HCT116 (cell line): ENCODE measurements around the gene FRS2.

Experiments
- CEBPB ChIP-seq: IDR thresholded peaks from 2 replicates; pipeline ENCODE4 v1.6.1; 2012; ENCODE audit warnings: low read depth
- EGR1 ChIP-seq: IDR thresholded peaks from 2 replicates; pipeline ENCODE4 v1.6.1; 2012; ENCODE audit warnings: low read depth
- EZH2phosphoT487 ChIP-seq: fragments of 200-600 bp; IDR thresholded peaks from 2 replicates; pipeline ENCODE4 v1.6.1; 2018; ENCODE audit warnings: antibody characterized with exemption, borderline replicate concordance
- JUND ChIP-seq: IDR thresholded peaks from 2 replicates; pipeline ENCODE4 v1.6.1; 2012
- POLR2A ChIP-seq: IDR thresholded peaks from 2 replicates; pipeline ENCODE4 v1.7.0; 2011; ENCODE audit warnings: borderline replicate concordance; ENCODE audit not compliant: insufficient read depth, insufficient read length; ENCODE audit errors: extremely low read depth
- POLR2AphosphoS5 ChIP-seq: IDR thresholded peaks from 2 replicates; pipeline ENCODE4 v1.6.1; 2011; ENCODE audit warnings: mild to moderate bottlenecking, low read depth, low read length, moderate library complexity
- RAD21 ChIP-seq: IDR thresholded peaks from 2 replicates; pipeline ENCODE4 v1.6.1; 2012; ENCODE audit warnings: low read depth, mild to moderate bottlenecking
- REST ChIP-seq: IDR thresholded peaks from 2 replicates; pipeline ENCODE4 v1.6.1; 2012; ENCODE audit warnings: low read depth
- SIN3A ChIP-seq: IDR thresholded peaks from 2 replicates; pipeline ENCODE4 v1.6.1; 2012; ENCODE audit warnings: low read depth
- SP1 ChIP-seq: IDR thresholded peaks from 2 replicates; pipeline ENCODE4 v1.6.1; 2012; ENCODE audit warnings: low read depth
- TCF7L2 ChIP-seq: IDR thresholded peaks from 2 replicates; pipeline ENCODE4 v1.7.0; 2011; ENCODE audit warnings: borderline replicate concordance, inconsistent platforms; ENCODE audit not compliant: insufficient read depth, insufficient read length; ENCODE audit errors: extremely low read depth
- YY1 ChIP-seq: IDR thresholded peaks from 2 replicates; pipeline ENCODE4 v1.6.1; 2011; ENCODE audit warnings: low read length, low read depth, moderate library complexity, mild to moderate bottlenecking; ENCODE audit not compliant: insufficient replicate concordance; ENCODE audit errors: extremely low read depth
- TF ChIP-seq, protein P1 (sequence below): IDR thresholded peaks from 2 replicates; pipeline ENCODE4 v1.6.1; 2012
- TF ChIP-seq, protein P2 (sequence below), 3 experiments: fragments of 200-600 bp in 1 of 3; sonication (generic) in 1 of 3; IDR thresholded peaks in 2 of 3; conservative IDR thresholded peaks in 1 of 3; 2 replicates each; pipeline ENCODE4 v1.5.1; 2012 to 2017; ENCODE audit warnings: low read depth in 2 of 3, low read length in 2 of 3, antibody characterized with exemption in 1 of 3, borderline replicate concordance in 1 of 3, control low read depth in 1 of 3, mild to moderate bottlenecking in 1 of 3, mixed read lengths in 1 of 3, mixed run types in 1 of 3, moderate library complexity in 1 of 3; ENCODE audit not compliant: insufficient read depth in 1 of 3

- TF ChIP-seq REST (no peak), POLR2A (no peak), POLR2AphosphoS5 (no peak), CEBPB (no peak), JUND (no peak), SP1 (no peak), RAD21 (no peak), EZH2phosphoT487 (no peak), EGR1 (no peak), SIN3A (no peak), YY1 (no peak), TCF7L2 (no peak)
- TF ChIP-seq, protein P1, sequence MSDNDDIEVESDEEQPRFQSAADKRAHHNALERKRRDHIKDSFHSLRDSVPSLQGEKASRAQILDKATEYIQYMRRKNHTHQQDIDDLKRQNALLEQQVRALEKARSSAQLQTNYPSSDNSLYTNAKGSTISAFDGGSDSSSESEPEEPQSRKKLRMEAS, result no peak
- TF ChIP-seq, protein P2, sequence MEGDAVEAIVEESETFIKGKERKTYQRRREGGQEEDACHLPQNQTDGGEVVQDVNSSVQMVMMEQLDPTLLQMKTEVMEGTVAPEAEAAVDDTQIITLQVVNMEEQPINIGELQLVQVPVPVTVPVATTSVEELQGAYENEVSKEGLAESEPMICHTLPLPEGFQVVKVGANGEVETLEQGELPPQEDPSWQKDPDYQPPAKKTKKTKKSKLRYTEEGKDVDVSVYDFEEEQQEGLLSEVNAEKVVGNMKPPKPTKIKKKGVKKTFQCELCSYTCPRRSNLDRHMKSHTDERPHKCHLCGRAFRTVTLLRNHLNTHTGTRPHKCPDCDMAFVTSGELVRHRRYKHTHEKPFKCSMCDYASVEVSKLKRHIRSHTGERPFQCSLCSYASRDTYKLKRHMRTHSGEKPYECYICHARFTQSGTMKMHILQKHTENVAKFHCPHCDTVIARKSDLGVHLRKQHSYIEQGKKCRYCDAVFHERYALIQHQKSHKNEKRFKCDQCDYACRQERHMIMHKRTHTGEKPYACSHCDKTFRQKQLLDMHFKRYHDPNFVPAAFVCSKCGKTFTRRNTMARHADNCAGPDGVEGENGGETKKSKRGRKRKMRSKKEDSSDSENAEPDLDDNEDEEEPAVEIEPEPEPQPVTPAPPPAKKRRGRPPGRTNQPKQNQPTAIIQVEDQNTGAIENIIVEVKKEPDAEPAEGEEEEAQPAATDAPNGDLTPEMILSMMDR (IDR thresholded peaks at IDR 0.05 in 2 of 3, conservative IDR thresholded peaks at IDR 0.05 in 1 of 3; ENCODE audit: borderline replicate concordance in 1 of 3, insufficient read depth in 1 of 3, low read depth in 2 of 3, low read length in 2 of 3), result no peak
Observed at GRCh38 chr12:69464428-69464827, 5.8 kb upstream of the FRS2 start.
